HepG2 (cell line): Measurements from ENCODE around the gene MAGEH1. TPM values are rescaled to one million over a fixed set of nuclear protein-coding genes. Genes with fewer than 3 reads are reported as not detected.

Experiments
- ATAC-seq: fragments of 200-7000 bp; cut with Tn5 transposase; 3 replicates; pipeline ENCODE4 v1.9.1; 2020; ENCODE audit warnings: mild to moderate bottlenecking, moderate library complexity
- BruUV-seq: library from RNA; stranded (reverse); fragments of 400-500 nt; replicated peaks from 2 replicates; lab custom pipeline; 2021; lab: Mats Ljungman, UMichigan
- CTCF ChIA-PET: fragments of 300-600 bp; formaldehyde crosslinking; extraction: SDS; loops from one replicate; lab custom pipeline; 2021; ENCODE audit warnings: low total read pairs, inconsistent platforms, low intra/inter-chr PET ratio; lab: Yijun Ruan, JAX
- POLR2A ChIA-PET: fragments of 350-600 bp; sonication (Branson Sonifier 250); formaldehyde crosslinking; loops from one replicate; lab custom pipeline; 2020; ENCODE audit warnings: antibody characterized with exemption, inconsistent platforms; lab: Yijun Ruan, JAX
- DNase-seq: peaks from one replicate; pipeline ENCODE4 v3.0.0-alpha.2; 2015; ENCODE audit warnings: low spot score
- FAIRE-seq: peaks from 3 replicates; lab custom pipeline; 2011; peaks lifted over from hg19 to GRCh38; lab: Jason Lieb, UNC
- H2AFZ ChIP-seq: one replicate; pipeline ENCODE4 v1.6.1; 2011; ENCODE audit warnings: low read length, inconsistent platforms
- H3K27ac ChIP-seq: fragments of 300-600 bp; 3 replicates; pipeline ENCODE4 v1.8.0; 2011; ENCODE audit warnings: mixed run types, mild to moderate bottlenecking, mixed read lengths, low read length, inconsistent platforms; ENCODE audit not compliant: insufficient read depth; ENCODE audit errors: extremely low read length
- H3K27me3 ChIP-seq, 2 experiments: fragments of 200-600 bp in 1 of 2; 2 replicates in 1 of 2; 3 replicates in 1 of 2; pipeline versions ENCODE4 v1.6.0 to v1.8.0; 2011; ENCODE audit warnings: low read length in 2 of 2, mild to moderate bottlenecking in 2 of 2, moderate library complexity in 2 of 2, inconsistent platforms in 1 of 2; ENCODE audit not compliant: insufficient read depth in 2 of 2, control insufficient read depth in 1 of 2
- H3K36me3 ChIP-seq, 2 experiments: fragments of 200-600 bp in 1 of 2; replicated peaks in 1 of 2; 2 replicates in 1 of 2; 3 replicates in 1 of 2; pipeline versions ENCODE4 v1.5.1 to v1.8.0; 2011; ENCODE audit warnings: low read length in 2 of 2, inconsistent platforms in 1 of 2; ENCODE audit not compliant: insufficient read depth in 2 of 2, control insufficient read depth in 1 of 2
- H3K4me1 ChIP-seq: 2 replicates; pipeline ENCODE4 v1.5.1; 2012; ENCODE audit warnings: low read length, inconsistent platforms; ENCODE audit not compliant: insufficient read depth
- H3K4me2 ChIP-seq: 2 replicates; pipeline ENCODE4 v1.6.0; 2011; ENCODE audit warnings: low read depth, low read length, inconsistent platforms
- H3K4me3 ChIP-seq, 3 experiments: fragments of 200-600 bp in 1 of 3; sonication (generic), shearing (Covaris generic) in 1 of 3; replicated peaks in 1 of 3; 2 replicates each; pipeline ENCODE4 v1.5.1; 2011 to 2016; ENCODE audit warnings: low read length in 3 of 3, inconsistent platforms in 2 of 3, low read depth in 2 of 3, mild to moderate bottlenecking in 2 of 3, control low read depth in 1 of 3, mixed read lengths in 1 of 3; ENCODE audit not compliant: insufficient read depth in 1 of 3
- H3K79me2 ChIP-seq: one replicate; pipeline ENCODE4 v1.6.1; 2011; ENCODE audit warnings: low read length, inconsistent platforms; ENCODE audit not compliant: insufficient read depth
- H3K9ac ChIP-seq: 2 replicates; pipeline ENCODE4 v1.6.0; 2011; ENCODE audit warnings: mild to moderate bottlenecking, low read depth, low read length, inconsistent platforms; ENCODE audit not compliant: insufficient read depth
- H3K9me3 ChIP-seq: 2 replicates; pipeline ENCODE4 v1.5.1; 2012; ENCODE audit warnings: mild to moderate bottlenecking, low read length
- H4K20me1 ChIP-seq: 2 replicates; pipeline ENCODE4 v1.6.0; 2011; ENCODE audit warnings: inconsistent platforms, mild to moderate bottlenecking, low read length, moderate library complexity; ENCODE audit not compliant: insufficient read depth
- HNF4A ChIP-seq: sonication (generic); formaldehyde crosslinking; IDR thresholded peaks from 2 replicates; pipeline ENCODE4 v1.4.0; 2020; ENCODE audit warnings: missing genetic modification reagents
- JUN ChIP-seq: sonication (generic); formaldehyde crosslinking; IDR thresholded peaks from 2 replicates; pipeline ENCODE4 v1.4.0; 2020; ENCODE audit warnings: mild to moderate bottlenecking, missing genetic modification reagents
- MTERF4 ChIP-seq: sonication (generic); formaldehyde crosslinking; IDR thresholded peaks from 2 replicates; pipeline ENCODE4 v1.8.0; 2023; ENCODE audit warnings: mild to moderate bottlenecking, missing genetic modification reagents
- ZNF589 ChIP-seq: sonication (generic); formaldehyde crosslinking; conservative IDR thresholded peaks from 2 replicates; pipeline ENCODE4 v1.8.0; 2022; ENCODE audit warnings: mild to moderate bottlenecking, moderate library complexity, missing genetic modification reagents
- ZNF607 ChIP-seq: sonication (generic); formaldehyde crosslinking; IDR thresholded peaks from 2 replicates; pipeline ENCODE4 v1.5.1; 2020; ENCODE audit warnings: missing genetic modification reagents, mild to moderate bottlenecking, borderline replicate concordance
- ZNF891 ChIP-seq: sonication (generic); formaldehyde crosslinking; IDR thresholded peaks from 2 replicates; pipeline ENCODE4 v1.5.0; 2020; ENCODE audit warnings: mild to moderate bottlenecking, missing genetic modification reagents
- WGBS: methylation state at CpG from one replicate; pipeline ENCODE4 v1.1.6; 2017; ENCODE audit warnings: low lambda C conversion rate; 5-methylcytosine and 5-hydroxymethylcytosine counted together
- in situ Hi-C: cut with HindIII; loops from 2 replicates; pipeline ENCODE4 v1.10.0; 2017; ENCODE audit warnings: low pct_unique_long_range_greater_than_20kb; ENCODE audit not compliant: extremely low pct_ligation_motif_present
- intact Hi-C: fragments of 100-400 bp; cut with micrococcal nuclease; formaldehyde crosslinking; loops from one replicate; pipeline ENCODE4 v1.10.0; 2022; ENCODE audit not compliant: unreplicated experiment
- polyA plus RNA-seq, 8 experiments: library from polyadenylated mRNA; depleted of rRNA in 3 of 8; stranded (reverse) in 7 of 8; unstranded in 1 of 8; fragments of >200 nt; fragmentation: Illumina TruSeq in 4 of 8; extraction: Trizol in 4 of 8; gene quantifications; 2 replicates each; pipeline versions ENCODE4 v1.2.1 to v1.2.3, GENCODE V29; 2011 to 2016; ENCODE audit warnings: low read depth in 4 of 8, missing spikeins in 1 of 8, mixed read lengths in 1 of 8; ENCODE audit not compliant: insufficient read depth in 1 of 8
- total RNA-seq, 5 experiments: library from RNA; depleted of rRNA; stranded (reverse); fragments of >200 nt; fragmentation: Illumina TruSeq; extraction: Trizol; gene quantifications; 2 replicates each; pipeline ENCODE4 v1.2.3, GENCODE V29; 2016; ENCODE audit warnings: low read depth in 1 of 5
- TF ChIP-seq, protein P1 (sequence below), 2 experiments: fragments of 450-650 bp in 1 of 2; sonication (generic) in 1 of 2; formaldehyde crosslinking in 1 of 2; IDR thresholded peaks; 2 replicates each; pipeline versions ENCODE4 v1.6.1 to v1.8.0; 2016 to 2022; ENCODE audit warnings: antibody characterized with exemption in 1 of 2, mild to moderate bottlenecking in 1 of 2, missing genetic modification reagents in 1 of 2

The MAGEH1 gene
- total and polyA plus RNA-seq, 2 of the 13 experiments (the other 11 are each of a cell fraction or from before 2014, with no cell fraction given), result 3.8 to 5.0 TPM

- H3K9me3 ChIP-seq, result no peaks in the 10 kb centered on the region
- H3K4me1 ChIP-seq, result no peaks in the 10 kb centered on the region
- no peak overlapping the region for H2AFZ ChIP-seq
- no peak for FAIRE-seq
- DNase-seq, result no peak
- no peak overlapping the region for H3K9ac ChIP-seq
- H3K27ac ChIP-seq, result no peak overlapping the region
- no peaks in the 10 kb centered on the region for H3K36me3 ChIP-seq
- TF ChIP-seq MTERF4 (CRISPR knock-in tag), result no peak
- TF ChIP-seq HNF4A (CRISPR knock-in tag), result no peak
- TF ChIP-seq ZNF607 (CRISPR knock-in tag), result no peak
- no peak for TF ChIP-seq ZNF891 (CRISPR knock-in tag)
- TF ChIP-seq ZNF589 (CRISPR knock-in tag), result no peak
- TF ChIP-seq, protein P1, sequence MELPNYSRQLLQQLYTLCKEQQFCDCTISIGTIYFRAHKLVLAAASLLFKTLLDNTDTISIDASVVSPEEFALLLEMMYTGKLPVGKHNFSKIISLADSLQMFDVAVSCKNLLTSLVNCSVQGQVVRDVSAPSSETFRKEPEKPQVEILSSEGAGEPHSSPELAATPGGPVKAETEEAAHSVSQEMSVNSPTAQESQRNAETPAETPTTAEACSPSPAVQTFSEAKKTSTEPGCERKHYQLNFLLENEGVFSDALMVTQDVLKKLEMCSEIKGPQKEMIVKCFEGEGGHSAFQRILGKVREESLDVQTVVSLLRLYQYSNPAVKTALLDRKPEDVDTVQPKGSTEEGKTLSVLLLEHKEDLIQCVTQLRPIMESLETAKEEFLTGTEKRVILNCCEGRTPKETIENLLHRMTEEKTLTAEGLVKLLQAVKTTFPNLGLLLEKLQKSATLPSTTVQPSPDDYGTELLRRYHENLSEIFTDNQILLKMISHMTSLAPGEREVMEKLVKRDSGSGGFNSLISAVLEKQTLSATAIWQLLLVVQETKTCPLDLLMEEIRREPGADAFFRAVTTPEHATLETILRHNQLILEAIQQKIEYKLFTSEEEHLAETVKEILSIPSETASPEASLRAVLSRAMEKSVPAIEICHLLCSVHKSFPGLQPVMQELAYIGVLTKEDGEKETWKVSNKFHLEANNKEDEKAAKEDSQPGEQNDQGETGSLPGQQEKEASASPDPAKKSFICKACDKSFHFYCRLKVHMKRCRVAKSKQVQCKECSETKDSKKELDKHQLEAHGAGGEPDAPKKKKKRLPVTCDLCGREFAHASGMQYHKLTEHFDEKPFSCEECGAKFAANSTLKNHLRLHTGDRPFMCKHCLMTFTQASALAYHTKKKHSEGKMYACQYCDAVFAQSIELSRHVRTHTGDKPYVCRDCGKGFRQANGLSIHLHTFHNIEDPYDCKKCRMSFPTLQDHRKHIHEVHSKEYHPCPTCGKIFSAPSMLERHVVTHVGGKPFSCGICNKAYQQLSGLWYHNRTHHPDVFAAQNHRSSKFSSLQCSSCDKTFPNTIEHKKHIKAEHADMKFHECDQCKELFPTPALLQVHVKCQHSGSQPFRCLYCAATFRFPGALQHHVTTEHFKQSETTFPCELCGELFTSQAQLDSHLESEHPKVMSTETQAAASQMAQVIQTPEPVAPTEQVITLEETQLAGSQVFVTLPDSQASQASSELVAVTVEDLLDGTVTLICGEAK (IDR thresholded peaks at IDR 0.05), result no peak
- TF ChIP-seq, protein P1 (CRISPR knock-in tag; IDR thresholded peaks at IDR 0.05), result no peak
- TF ChIP-seq JUN (CRISPR knock-in tag), result no peak
- no peak for ATAC-seq
- ChIA-PET POLR2A (no interaction called here), CTCF (no interaction called here)
- 67% methylated on average over 1 of the region's 2 CpGs for WGBS
- intact Hi-C loops, result no loop called here
- H3K79me2 ChIP-seq, result no peaks in the 10 kb centered on the region
- no TSS peak for BruUV-seq
- no peak overlapping the region for H3K4me3 ChIP-seq
- H3K4me2 ChIP-seq, result no peak overlapping the region
- no peaks in the 10 kb centered on the region for H4K20me1 ChIP-seq
- no peaks in the 10 kb centered on the region for H3K27me3 ChIP-seq
- in situ Hi-C loops, result no loop called here
Observed at GRCh38 chrX:55487143-55487542, 35.2 kb downstream of the MAGEH1 start.
